ENCODE measurements around the gene CHCHD5.

CHCHD5 gene

DNA sequence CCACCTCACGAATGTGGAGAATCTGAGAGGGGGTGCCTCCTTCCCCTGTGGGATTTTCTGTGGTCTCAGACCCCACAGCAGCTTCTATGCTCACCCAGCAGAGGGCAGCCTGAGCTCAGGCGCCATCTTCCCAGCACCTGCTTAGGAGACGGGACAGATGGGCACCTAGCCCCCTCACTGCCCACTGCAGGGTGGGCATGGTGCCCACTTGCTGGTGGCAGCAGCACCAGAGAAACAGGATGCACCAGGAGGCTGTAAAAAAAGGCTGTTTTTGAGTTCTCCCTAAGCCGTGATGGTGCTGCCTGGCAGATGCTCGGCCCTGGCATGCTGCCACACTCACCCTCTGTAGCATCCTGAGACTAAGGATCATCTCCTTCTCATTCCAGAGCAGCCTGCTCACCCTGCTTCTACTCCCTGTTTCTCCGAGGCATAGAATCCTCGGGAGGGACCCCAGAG, 42.2 kb downstream of the CHCHD5 start:
- DNase-seq = peak; percentile 52

GRCh38 chr2:112627060-112628040, 42.9 kb downstream of the CHCHD5 start:
- DNase-seq = peak; percentile 89

DNA sequence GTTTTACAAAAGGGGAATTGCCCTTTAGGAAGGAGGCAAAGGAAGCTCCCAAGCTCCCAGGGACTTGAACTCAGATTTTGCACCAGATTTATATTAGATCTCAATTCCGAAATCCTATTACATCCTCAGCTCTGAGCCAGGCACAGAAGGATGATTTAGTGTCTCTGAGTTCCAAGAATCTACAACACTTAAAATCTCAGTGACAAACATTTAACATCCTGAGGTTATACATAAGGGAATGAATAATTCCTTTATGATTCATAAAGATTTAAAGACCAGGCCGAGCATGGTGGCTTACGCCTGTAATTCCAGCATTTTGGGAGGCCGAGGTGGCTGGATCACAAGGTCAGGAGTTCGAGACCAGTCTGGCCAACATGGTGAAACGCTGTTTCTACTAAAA, 44.8 kb downstream of the CHCHD5 start:
- no peak for DNase-seq

DNA sequence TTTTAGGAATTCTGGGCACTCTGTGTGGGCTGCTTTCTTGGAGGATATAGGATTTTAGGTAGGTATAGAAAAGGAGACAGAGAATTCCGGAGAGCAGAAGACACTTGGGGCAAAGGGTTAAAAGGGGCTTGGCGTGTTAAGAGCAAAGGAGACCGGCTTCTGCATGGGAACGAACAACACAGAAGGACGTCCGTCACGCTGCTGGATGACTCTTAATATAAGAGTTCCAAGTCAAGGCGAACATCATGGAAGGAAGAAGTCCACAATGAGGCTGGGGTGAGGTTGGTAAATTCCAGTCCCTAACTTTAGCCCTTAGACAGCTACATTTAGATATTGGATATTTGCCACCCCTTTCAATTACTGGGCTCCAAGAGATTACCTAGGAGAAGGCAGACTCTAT, 45.4 kb downstream of the CHCHD5 start:
- no peak for DNase-seq

DNA sequence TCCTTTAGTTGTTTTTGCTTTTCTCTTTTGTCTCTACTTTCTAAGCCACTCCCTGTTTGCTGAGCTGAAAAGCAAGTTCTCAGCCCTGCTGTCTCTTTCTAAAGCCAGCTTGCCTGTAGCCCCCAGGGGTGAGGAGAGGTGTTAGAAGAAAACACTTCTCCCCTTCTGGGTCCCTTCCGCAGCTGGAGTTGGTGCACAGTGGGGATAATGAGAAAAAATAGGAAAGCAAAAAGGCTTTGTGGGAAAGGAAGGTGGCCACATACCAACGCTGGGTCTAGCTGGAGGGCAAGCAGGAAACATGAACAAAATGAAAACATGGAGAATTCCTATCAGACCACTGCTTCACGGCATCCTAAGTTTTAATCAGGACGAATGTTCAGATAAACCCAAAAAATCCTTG, 45.9 kb downstream of the CHCHD5 start:
- no peak for DNase-seq

DNA sequence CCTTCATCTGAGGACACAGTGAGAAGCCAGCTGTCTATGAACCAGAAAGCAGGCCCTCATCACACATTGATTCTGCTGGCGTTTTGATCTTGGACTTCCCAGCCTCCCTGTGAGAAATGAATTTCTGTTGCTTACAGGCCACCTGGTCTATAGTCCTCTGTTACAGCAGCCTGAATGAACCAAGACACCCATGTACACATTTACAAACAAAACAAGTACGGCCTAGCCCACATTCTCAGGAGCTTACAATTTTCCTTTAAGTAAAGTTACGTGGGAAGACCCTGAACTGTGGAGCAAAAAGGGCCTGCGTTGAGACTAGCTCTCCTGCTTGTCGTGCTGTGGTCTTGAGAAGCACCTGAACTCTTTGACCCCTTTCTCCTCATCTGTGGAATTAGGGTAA, 49.3 kb downstream of the CHCHD5 start:
- no peak for DNase-seq

DNA sequence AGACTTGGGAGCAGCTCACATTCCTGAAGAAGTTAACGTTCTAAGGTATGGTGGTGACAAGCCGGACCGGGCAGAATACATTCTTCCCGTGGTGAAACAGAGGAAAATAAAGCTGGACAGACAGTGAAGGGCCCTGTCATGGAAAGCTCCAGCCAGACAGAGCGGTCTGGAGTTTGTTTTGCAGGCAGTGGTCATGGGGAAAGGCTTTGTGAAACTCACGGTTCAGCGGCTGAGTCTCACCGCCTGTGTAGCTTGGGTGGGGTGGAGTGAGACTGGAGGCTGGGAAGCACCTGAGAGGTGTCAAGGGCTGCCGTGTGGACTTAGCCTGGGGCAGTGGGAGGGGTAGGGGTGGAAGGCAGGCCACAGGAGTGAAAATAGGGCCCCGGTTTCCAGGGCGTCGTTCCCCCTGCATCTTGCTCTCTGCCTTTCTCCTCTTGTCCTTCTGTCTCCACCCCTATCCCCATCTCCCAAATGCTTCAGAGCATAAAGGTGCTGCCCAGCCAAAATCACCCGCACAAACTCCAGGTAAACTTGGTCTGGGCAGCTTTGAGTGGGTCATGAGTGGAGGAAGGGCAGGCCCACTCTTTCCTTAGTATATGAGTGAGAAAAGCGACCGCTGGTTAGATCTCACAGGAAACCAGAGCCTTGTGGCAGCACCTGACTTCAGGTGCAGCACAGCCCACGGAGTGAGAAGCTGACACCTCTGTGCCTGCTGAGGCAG, 49.9 kb downstream of the CHCHD5 start:
- no peak for DNase-seq

GRCh38 chr2:112634874-112635157, 50.4 kb downstream of the CHCHD5 start:
- no peak for DNase-seq

DNA sequence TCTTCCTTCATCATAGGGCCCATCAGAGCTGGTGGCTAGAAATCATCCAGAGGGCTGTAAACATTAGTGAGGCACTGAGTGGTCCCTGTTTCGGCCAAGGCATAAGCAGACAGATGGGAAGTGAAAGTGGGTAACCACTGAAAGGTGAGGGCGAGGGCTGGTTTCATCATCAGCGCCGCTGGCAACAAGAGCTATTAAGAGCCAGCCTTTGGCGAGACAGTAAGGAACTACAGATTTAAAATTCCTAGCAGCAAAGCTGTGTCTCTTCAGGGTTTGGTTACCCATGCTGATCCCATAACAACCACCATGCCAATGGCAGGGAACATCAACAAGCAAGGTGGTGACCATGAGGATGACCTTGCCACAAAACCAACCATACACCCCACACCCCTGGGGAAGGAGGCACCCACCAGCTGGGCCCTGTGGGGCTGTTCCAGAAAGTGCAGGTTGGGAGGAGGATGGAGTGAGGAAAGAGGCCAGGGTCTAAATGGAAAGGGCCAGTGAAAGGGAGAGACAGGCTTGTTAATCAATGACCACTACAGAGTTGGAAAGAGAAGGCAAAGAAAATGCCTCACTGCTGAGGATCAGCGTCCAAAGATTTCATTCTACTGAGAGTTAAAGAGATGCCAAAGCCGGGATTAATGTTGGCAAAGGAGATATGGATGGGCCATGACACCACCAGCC, 52.3 kb downstream of the CHCHD5 start:
- DNase-seq = no peak

DNA sequence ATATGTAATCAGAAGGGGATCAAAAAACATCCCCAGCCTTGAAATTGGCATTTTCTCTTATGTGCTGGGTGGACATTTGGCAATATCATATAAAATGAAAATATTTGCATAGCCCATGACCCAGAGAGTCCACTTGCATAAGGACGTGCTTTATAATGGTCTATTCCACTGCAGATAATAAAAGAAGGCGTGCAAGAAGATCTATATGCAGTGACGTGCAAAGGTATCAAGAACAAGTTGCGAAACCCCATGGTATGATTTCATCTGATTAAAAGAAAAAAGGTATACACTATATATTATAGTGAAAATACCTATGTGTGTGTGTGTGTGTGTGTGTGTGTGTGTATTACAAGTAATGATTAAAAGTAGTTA, 52.9 kb downstream of the CHCHD5 start:
- no peak for DNase-seq
